Mucosa of descending colon (tissue), 3 donors: ENCODE data around the gene STPG2. TPM values are rescaled to one million over a fixed set of nuclear protein-coding genes. Genes with fewer than 3 reads are reported as not detected.

ENCODE experiments used
- ATAC-seq: fragments of 200-7000 bp; cut with Tn5 transposase; one replicate; pipeline ENCODE4 v1.9.1; 2020; ENCODE audit warnings: mild to moderate bottlenecking, moderate library complexity
- DNase-seq, 3 donors: peaks; one replicate each; pipeline ENCODE4 v3.0.0-alpha.2; 2020
- H3K36me3 ChIP-seq: fragments of 200-600 bp; one replicate; pipeline ENCODE4 v1.8.0; 2021; ENCODE audit warnings: low read depth, mild to moderate bottlenecking
- H3K4me1 ChIP-seq: fragments of 200-600 bp; one replicate; pipeline ENCODE4 v1.8.0; 2021; ENCODE audit warnings: low read depth, mild to moderate bottlenecking
- H3K4me3 ChIP-seq: fragments of 200-600 bp; one replicate; pipeline ENCODE4 v1.8.0; 2021; ENCODE audit warnings: mild to moderate bottlenecking
- H3K9me3 ChIP-seq: fragments of 200-600 bp; one replicate; pipeline ENCODE4 v1.8.0; 2021; ENCODE audit warnings: mild to moderate bottlenecking
- intact Hi-C, 2 donors: fragments of 100-400 bp; cut with DNase I in 1 of 2; cut with micrococcal nuclease in 1 of 2; formaldehyde crosslinking; loops; one replicate each; pipeline versions ENCODE4 v1.11.0 to v1.11.1; 2022; cut with DNase I, micrococcal nuclease
- total RNA-seq, 3 donors: library from RNA; stranded (reverse); fragmentation: NEBNext Ultra II Directional in 2 of 3; extraction: Animal tissue kit (Norgen Biotek cat#: 25700) in 2 of 3; gene quantifications; one replicate each; pipeline versions ENCODE4 v1.2.1 to v1.2.4, GENCODE V29; 2021 to 2023
- TF ChIP-seq, protein P1 (sequence below): fragments of 200-600 bp; IDR thresholded peaks from one replicate; pipeline ENCODE4 v1.8.0; 2022; ENCODE audit warnings: antibody characterized with exemption, mild to moderate bottlenecking
- donor health status: DM: no; HTN: no; CAD: no; lungs with moderate emphysema.
- donor health status: DM: no; HTN: no; CAD: no.
- donor health status: DM: no; HTN: yes; CAD: no.

Gene STPG2
- total RNA-seq, 3 donors from 2014 or later = 0.17 to 1.3 (median 0.41) TPM

DNA sequence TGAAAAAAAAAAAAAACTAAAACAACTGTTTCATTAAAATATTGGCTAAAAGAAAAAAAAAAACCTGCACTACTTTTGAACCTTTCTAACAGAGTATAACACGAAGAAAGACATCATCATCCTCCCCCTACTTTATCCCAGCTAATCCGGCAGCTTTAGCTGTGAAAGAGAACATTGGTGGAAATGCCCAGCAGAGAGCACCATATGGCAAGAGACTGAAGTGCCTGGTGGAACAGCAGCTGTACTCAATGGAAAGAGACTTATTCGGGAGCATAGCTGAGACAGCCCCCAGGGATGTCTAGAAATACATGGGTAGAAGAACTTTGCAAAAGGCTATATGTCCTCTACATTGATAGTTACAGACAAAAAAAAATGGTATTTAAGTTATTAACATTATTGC, 30.3 kb downstream of the STPG2 start:
- peaks cover 8% of the 10 kb centered on the region for H3K9me3 ChIP-seq
- intact Hi-C loops = no loop called here

DNA sequence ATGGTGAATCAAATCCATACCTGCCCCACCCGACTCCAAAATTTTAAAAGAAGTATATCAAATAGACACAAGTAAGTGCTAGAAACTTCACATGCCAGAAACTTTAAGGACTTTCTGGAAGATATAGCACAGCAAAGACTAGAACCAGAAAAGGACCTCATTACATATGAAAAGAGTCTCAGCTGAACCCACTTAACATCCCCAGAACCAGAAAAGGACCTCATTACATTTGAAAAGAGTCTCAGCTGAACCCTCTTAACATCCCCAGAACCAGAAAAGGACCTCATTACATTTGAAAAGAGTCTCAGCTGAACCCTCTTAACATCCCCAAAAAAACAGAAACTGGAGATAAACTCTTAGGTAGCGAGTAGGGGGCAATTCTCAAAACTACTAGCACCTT, 32.3 kb downstream of the STPG2 start:
- DNase-seq (no peak), ATAC-seq (no peak)
- H3K9me3 ChIP-seq = no peaks in the 10 kb centered on the region
- TF ChIP-seq, protein P1, sequence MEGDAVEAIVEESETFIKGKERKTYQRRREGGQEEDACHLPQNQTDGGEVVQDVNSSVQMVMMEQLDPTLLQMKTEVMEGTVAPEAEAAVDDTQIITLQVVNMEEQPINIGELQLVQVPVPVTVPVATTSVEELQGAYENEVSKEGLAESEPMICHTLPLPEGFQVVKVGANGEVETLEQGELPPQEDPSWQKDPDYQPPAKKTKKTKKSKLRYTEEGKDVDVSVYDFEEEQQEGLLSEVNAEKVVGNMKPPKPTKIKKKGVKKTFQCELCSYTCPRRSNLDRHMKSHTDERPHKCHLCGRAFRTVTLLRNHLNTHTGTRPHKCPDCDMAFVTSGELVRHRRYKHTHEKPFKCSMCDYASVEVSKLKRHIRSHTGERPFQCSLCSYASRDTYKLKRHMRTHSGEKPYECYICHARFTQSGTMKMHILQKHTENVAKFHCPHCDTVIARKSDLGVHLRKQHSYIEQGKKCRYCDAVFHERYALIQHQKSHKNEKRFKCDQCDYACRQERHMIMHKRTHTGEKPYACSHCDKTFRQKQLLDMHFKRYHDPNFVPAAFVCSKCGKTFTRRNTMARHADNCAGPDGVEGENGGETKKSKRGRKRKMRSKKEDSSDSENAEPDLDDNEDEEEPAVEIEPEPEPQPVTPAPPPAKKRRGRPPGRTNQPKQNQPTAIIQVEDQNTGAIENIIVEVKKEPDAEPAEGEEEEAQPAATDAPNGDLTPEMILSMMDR = no peak
- H3K36me3 ChIP-seq = no peaks in the 10 kb centered on the region
- intact Hi-C loops = no loop called here
- no peaks in the 10 kb centered on the region for H3K4me1 ChIP-seq
- H3K4me3 ChIP-seq = no peak overlapping the region

More for the DNA sequence above, 30.3 kb downstream of the STPG2 start:
- DNase-seq (peak in 1 of 3 donors; percentile 10), ATAC-seq (no peak)
- H3K4me1 ChIP-seq = no peaks in the 10 kb centered on the region
- H3K36me3 ChIP-seq = no peaks in the 10 kb centered on the region
- H3K4me3 ChIP-seq = no peak overlapping the region
- TF ChIP-seq, protein P1 = no peak

DNA sequence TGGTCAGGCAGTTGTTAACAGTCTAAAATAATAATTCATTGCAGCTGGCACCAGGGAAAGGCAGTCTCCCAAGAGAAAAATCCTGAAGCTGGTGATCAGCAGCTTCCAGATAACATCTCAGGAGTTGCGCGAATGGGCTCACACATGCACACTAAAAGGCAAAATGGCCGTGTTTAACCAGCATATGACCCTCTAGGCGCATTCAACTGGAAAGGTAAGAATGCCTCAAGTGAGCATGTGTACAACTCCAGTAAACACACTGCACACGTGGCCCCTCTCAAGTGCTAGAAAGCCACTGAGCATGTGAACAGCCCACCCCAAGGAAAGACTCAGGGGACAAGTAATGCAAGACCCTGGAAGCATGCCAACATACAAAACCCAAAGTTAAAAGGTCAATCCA, 33.1 kb downstream of the STPG2 start:
- ATAC-seq = no peak
- Histone ChIP-seq H3K4me3 (no peak overlapping the region), H3K4me1 (no peaks in the 10 kb centered on the region), H3K36me3 (no peaks in the 10 kb centered on the region), H3K9me3 (no peaks in the 10 kb centered on the region)
- intact Hi-C loops = no loop called here
- no peak for DNase-seq
- TF ChIP-seq, protein P1 = no peak

DNA sequence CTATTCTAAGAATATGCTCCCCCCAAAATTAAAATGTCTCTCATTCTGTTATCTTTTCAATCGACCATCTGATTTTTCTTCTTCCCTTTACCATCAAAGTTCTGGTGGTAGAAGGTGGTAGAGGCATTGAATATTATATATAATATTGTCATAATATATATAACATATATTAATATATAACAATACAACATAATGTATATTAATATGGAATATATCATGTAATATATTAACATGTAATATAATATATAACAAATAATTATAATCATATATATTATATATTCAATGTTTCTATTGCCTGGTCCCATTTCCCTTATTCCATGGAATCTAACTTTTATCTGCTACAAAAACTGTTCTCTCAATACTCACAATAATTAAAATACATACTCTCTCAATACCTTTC, 40.6 kb downstream of the STPG2 start:
- DNase-seq = no peak
- no peaks in the 10 kb centered on the region for H3K4me1 ChIP-seq
- TF ChIP-seq, protein P1 = no peak
- no peak for ATAC-seq
- intact Hi-C loops = no loop called here
- no peaks in the 10 kb centered on the region for H3K9me3 ChIP-seq
- no peaks in the 10 kb centered on the region for H3K36me3 ChIP-seq
- H3K4me3 ChIP-seq = no peak overlapping the region

DNA sequence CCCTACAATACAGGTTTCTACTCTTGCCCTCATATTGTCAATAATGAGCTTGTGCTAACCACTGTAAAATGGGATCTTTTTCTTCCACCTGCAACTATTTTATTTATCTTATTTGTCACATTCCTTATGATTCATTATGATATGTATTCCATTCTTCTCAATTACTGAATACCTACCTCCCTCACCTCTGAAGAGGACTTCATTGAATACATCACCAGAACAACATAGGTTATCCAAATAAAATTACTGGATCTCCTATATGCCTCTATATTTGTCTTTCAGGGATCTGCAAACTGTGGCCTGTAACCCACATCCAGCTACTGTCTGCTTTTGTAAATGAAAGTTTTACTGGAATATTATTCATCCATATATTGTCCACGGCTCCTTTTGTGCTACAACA, 41.3 kb downstream of the STPG2 start:
- Histone ChIP-seq H3K9me3 (no peaks in the 10 kb centered on the region), H3K36me3 (no peaks in the 10 kb centered on the region), H3K4me1 (no peaks in the 10 kb centered on the region), H3K4me3 (no peak overlapping the region)
- intact Hi-C loops = no loop called here
- DNase-seq = no peak
- ATAC-seq = no peak
- TF ChIP-seq, protein P1 = no peak

- no peak overlapping the region for H3K4me3 ChIP-seq
- TF ChIP-seq, protein P1 = no peak
- intact Hi-C loops = no loop called here
- DNase-seq (no peak), ATAC-seq (no peak)
- no peaks in the 10 kb centered on the region for H3K9me3 ChIP-seq
- H3K36me3 ChIP-seq = no peaks in the 10 kb centered on the region
- no peaks in the 10 kb centered on the region for H3K4me1 ChIP-seq
These were observed 44.5 kb downstream of the STPG2 start for GRCh38 chr4:98098764-98099163.
